A549 (cell line): ENCODE data around the gene LETM1.

Experiments used
- CBX2 ChIP-seq: fragments of 200-600 bp; sonication (generic); IDR thresholded peaks from 2 replicates; pipeline ENCODE4 v1.6.1; 2016; ENCODE audit warnings: low read depth, mild to moderate bottlenecking, borderline replicate concordance
- CEBPB ChIP-seq, 2 experiments: fragments of >200 bp in 1 of 2; sonication (Bioruptor Twin) in 1 of 2; formaldehyde crosslinking in 1 of 2; IDR thresholded peaks; 2 replicates each; pipeline ENCODE4 v1.6.1; 2012 to 2016
- CHD4 ChIP-seq: fragments of 200-600 bp; sonication (generic); IDR thresholded peaks from 2 replicates; pipeline ENCODE4 v1.6.1; 2016; ENCODE audit warnings: antibody characterized with exemption, mild to moderate bottlenecking, borderline replicate concordance
- EP300 ChIP-seq, 2 experiments: fragments of >200 bp; sonication (Bioruptor Twin); formaldehyde crosslinking; IDR thresholded peaks; 2 replicates in 1 of 2; 3 replicates in 1 of 2; pipeline ENCODE4 v1.6.1; 2016 to 2017
- JUN ChIP-seq, 2 experiments: fragments of >200 bp; sonication (Bioruptor Twin); formaldehyde crosslinking; IDR thresholded peaks; 2 replicates in 1 of 2; 3 replicates in 1 of 2; pipeline ENCODE4 v1.6.1; 2016 to 2017
- JUNB ChIP-seq: fragments of >200 bp; sonication (Bioruptor Twin); formaldehyde crosslinking; IDR thresholded peaks from 2 replicates; pipeline ENCODE4 v1.6.1; 2016
- KDM1A ChIP-seq: fragments of 200-600 bp; sonication (generic); IDR thresholded peaks from 2 replicates; pipeline ENCODE4 v1.6.1; 2016; ENCODE audit warnings: low read depth, mild to moderate bottlenecking
- MYC ChIP-seq: IDR thresholded peaks from 2 replicates; pipeline ENCODE4 v1.6.1; 2012; ENCODE audit warnings: mild to moderate bottlenecking, inconsistent platforms, low read length, improper control_type of control experiment, borderline replicate concordance
- NR3C1 ChIP-seq: fragments of >200 bp; sonication (Bioruptor Twin); formaldehyde crosslinking; IDR thresholded peaks from 3 replicates; pipeline ENCODE4 v1.6.1; 2017
- POLR2A ChIP-seq: IDR thresholded peaks from 2 replicates; pipeline ENCODE4 v1.6.1; 2012; ENCODE audit warnings: mild to moderate bottlenecking, low read length
- TF ChIP-seq, protein P1 (sequence below): fragments of >200 bp; sonication (Bioruptor Twin); formaldehyde crosslinking; IDR thresholded peaks from 3 replicates; pipeline ENCODE4 v1.5.1; 2016
- TF ChIP-seq, protein P2 (sequence below): fragments of 150-350 bp; IDR thresholded peaks from 2 replicates; pipeline ENCODE4 v1.6.1; 2014; ENCODE audit warnings: low read depth, mild to moderate bottlenecking, low read length
- TF ChIP-seq, protein P3 (sequence below): fragments of 200-600 bp; sonication (generic); IDR thresholded peaks from 2 replicates; pipeline ENCODE4 v1.6.1; 2016; ENCODE audit warnings: antibody characterized with exemption, mild to moderate bottlenecking, moderate library complexity
- TF ChIP-seq, protein P4 (sequence below): IDR thresholded peaks from 2 replicates; pipeline ENCODE4 v1.6.1; 2012

DNA sequence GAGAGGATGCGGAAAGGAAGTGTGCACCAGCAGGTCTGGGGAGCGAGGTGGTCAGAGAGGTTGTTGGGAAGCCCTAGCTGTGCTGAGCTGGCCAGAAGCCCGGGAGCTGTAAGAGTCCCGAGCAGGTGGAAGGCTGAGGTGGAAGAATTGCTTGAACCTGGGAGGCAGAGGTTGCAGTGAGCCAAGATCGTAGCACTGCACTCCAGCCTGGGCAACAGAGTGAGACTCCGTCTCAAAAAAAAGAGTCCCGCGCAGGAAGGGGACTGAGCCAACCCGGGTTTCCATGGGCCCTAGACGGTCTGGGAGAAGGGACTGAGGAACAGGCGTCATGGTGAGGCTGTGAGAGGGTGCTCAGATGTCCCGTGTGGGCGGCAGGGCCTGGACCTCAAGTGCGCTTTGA, 75.5 kb downstream of the LETM1 start:
- TF ChIP-seq, protein P1, sequence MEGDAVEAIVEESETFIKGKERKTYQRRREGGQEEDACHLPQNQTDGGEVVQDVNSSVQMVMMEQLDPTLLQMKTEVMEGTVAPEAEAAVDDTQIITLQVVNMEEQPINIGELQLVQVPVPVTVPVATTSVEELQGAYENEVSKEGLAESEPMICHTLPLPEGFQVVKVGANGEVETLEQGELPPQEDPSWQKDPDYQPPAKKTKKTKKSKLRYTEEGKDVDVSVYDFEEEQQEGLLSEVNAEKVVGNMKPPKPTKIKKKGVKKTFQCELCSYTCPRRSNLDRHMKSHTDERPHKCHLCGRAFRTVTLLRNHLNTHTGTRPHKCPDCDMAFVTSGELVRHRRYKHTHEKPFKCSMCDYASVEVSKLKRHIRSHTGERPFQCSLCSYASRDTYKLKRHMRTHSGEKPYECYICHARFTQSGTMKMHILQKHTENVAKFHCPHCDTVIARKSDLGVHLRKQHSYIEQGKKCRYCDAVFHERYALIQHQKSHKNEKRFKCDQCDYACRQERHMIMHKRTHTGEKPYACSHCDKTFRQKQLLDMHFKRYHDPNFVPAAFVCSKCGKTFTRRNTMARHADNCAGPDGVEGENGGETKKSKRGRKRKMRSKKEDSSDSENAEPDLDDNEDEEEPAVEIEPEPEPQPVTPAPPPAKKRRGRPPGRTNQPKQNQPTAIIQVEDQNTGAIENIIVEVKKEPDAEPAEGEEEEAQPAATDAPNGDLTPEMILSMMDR: no peak
- TF ChIP-seq CHD4 (no peak), EP300 (IDR thresholded peaks at IDR 0.05) (no peak), CEBPB (IDR thresholded peaks at IDR 0.05) (no peak), JUN (IDR thresholded peaks at IDR 0.05) (no peak), KDM1A (no peak), JUNB (no peak), POLR2A (no peak), NR3C1 (no peak), MYC (no peak), CBX2 (no peak)
- TF ChIP-seq, protein P2, sequence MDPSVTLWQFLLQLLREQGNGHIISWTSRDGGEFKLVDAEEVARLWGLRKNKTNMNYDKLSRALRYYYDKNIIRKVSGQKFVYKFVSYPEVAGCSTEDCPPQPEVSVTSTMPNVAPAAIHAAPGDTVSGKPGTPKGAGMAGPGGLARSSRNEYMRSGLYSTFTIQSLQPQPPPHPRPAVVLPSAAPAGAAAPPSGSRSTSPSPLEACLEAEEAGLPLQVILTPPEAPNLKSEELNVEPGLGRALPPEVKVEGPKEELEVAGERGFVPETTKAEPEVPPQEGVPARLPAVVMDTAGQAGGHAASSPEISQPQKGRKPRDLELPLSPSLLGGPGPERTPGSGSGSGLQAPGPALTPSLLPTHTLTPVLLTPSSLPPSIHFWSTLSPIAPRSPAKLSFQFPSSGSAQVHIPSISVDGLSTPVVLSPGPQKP: no peak
- TF ChIP-seq, protein P3, sequence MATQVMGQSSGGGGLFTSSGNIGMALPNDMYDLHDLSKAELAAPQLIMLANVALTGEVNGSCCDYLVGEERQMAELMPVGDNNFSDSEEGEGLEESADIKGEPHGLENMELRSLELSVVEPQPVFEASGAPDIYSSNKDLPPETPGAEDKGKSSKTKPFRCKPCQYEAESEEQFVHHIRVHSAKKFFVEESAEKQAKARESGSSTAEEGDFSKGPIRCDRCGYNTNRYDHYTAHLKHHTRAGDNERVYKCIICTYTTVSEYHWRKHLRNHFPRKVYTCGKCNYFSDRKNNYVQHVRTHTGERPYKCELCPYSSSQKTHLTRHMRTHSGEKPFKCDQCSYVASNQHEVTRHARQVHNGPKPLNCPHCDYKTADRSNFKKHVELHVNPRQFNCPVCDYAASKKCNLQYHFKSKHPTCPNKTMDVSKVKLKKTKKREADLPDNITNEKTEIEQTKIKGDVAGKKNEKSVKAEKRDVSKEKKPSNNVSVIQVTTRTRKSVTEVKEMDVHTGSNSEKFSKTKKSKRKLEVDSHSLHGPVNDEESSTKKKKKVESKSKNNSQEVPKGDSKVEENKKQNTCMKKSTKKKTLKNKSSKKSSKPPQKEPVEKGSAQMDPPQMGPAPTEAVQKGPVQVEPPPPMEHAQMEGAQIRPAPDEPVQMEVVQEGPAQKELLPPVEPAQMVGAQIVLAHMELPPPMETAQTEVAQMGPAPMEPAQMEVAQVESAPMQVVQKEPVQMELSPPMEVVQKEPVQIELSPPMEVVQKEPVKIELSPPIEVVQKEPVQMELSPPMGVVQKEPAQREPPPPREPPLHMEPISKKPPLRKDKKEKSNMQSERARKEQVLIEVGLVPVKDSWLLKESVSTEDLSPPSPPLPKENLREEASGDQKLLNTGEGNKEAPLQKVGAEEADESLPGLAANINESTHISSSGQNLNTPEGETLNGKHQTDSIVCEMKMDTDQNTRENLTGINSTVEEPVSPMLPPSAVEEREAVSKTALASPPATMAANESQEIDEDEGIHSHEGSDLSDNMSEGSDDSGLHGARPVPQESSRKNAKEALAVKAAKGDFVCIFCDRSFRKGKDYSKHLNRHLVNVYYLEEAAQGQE: no peak
- TF ChIP-seq, protein P4, sequence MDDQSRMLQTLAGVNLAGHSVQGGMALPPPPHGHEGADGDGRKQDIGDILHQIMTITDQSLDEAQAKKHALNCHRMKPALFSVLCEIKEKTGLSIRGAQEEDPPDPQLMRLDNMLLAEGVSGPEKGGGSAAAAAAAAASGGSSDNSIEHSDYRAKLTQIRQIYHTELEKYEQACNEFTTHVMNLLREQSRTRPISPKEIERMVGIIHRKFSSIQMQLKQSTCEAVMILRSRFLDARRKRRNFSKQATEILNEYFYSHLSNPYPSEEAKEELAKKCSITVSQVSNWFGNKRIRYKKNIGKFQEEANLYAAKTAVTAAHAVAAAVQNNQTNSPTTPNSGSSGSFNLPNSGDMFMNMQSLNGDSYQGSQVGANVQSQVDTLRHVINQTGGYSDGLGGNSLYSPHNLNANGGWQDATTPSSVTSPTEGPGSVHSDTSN: no peak
